Stomach (tissue), 4 donors: ENCODE data around the gene MYRIP.

Experiments used
- CTCF ChIP-seq, 7 experiments: fragments of 450-650 bp in 4 of 7; fragments of 200-600 bp in 3 of 7; sonication (generic) in 3 of 7; IDR thresholded peaks; one replicate each; pipeline ENCODE4 v1.5.1; 2016 to 2019; ENCODE audit warnings: antibody characterized with exemption in 7 of 7, control low read depth in 2 of 7, mild to moderate bottlenecking in 1 of 7
- EP300 ChIP-seq: sonication (generic); formaldehyde crosslinking; IDR thresholded peaks from one replicate; pipeline ENCODE4 v1.6.1; 2017; ENCODE audit warnings: antibody characterized with exemption
- POLR2A ChIP-seq, 4 donors: fragments of 450-650 bp; IDR thresholded peaks; one replicate each; pipeline ENCODE4 v1.6.1; 2016; ENCODE audit warnings: antibody characterized with exemption in 4 of 4, control low read depth in 2 of 4, mild to moderate bottlenecking in 1 of 4, moderate library complexity in 1 of 4
- POLR2AphosphoS5 ChIP-seq, 3 donors: sonication (generic); formaldehyde crosslinking; IDR thresholded peaks; one replicate each; pipeline ENCODE4 v1.6.1; 2016; ENCODE audit warnings: antibody characterized with exemption in 3 of 3

DNA sequence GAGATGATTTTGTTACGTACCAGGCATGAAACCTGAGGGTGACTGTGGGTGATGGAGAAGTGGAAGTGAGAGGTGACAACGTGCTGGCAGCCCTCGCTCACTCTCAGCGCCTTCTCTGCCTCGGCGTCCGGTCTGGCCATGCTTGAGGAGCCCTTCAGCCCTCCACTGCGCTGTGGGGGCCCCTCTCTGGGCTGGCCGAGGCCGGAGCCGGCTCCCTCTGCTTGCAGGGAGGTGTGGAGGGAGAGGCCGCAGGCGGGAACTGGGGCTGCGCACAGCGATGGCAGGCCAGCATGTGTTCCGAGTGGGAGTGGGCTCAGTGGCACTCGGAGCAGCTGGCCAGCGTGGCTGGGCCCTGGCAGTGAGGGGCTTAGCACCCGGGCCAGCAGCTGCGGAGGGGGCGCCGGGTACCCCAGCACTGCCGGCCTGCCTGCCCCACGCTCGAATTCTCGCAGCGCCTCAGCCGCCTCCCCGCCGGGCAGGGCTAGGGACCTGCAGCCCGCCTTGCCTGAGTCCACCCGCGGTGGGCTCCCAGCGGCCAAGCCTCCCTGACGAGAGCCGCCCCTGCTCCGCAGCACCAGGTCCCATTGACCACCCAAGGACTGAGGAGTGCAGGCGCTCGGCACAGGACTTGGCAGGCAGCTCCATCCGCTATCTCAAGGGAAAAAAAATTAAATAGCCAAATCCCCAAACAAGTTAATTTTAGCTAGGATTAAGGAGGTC, 29.7 kb upstream of the MYRIP start:
- TF ChIP-seq CTCF (IDR thresholded peaks at IDR 0.05) (no peak), POLR2AphosphoS5 (IDR thresholded peaks at IDR 0.05) (no peak), EP300 (no peak), POLR2A (IDR thresholded peaks at IDR 0.05) (no peak)
